ENCODE results near the gene SLC8A3.

DNA sequence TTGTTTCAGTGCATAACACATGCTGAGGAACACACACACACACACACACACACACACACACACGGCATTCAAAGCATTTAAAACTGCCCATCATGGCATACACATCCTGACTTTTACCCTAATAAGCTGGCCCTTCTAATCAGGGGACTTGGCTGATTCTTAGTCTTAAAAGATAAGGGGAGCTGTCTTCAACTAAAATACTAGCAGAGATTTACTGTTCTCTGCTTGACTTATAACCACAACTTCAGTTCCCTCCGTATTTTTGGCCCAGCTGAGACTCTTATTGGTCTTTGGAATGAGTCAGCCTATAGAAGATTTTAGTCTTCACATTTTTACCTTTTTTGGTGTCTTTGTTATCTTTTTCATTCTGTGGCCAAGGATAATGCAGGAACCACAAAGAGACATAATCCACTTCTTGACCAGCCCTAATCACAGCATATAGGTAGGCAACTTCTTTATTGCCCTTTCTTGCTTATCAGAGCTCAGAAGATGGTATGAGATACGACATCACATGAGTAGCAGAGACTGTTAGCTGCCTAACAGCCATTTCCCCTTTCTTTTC is 25.1 kb upstream of the SLC8A3 start:
- no peak for TF ChIP-seq POLR2A (IDR thresholded peaks at IDR 0.05)
- no peak for TF ChIP-seq CTCF (IDR thresholded peaks at IDR 0.05)
